GM19463 (cell line): Measurements from ENCODE around the gene PLGRKT.
A peak's percentile ranks its signal among the peaks of the same experiment; 100 is the strongest.
"Not testable (repeated sequence)": the region's sequence is repeated elsewhere in the genome, so short reads cannot be mapped to it uniquely, and the experiment has no call there.

Experiments used
- ATAC-seq: cut with Tn5 transposase; IDR thresholded peaks from one replicate; pipeline ENCODE4 v1.9.1; 2021; ENCODE audit warnings: mild to moderate bottlenecking, moderate library complexity; ENCODE audit not compliant: unreplicated experiment

PLGRKT gene

GRCh38 chr9:5453004-5453403 is 15.3 kb upstream of the PLGRKT start:
- no peak for ATAC-seq

- no peak for ATAC-seq
Observed at GRCh38 chr9:5452286-5452609, 14.5 kb upstream of the PLGRKT start.

GRCh38 chr9:5450359-5451091 is 12.8 kb upstream of the PLGRKT start, which contains the start of gene CD274:
Gene CD274, plus strand, starts transcription at chr9:5450542. Its CDS starts 5,572 bp downstream, at chr9:5456114.
- peak; percentile 66 for ATAC-seq

- no peak for ATAC-seq
Observed at GRCh38 chr9:5449521-5450358, 12.0 kb upstream of the PLGRKT start.

- no peak for ATAC-seq
Observed at GRCh38 chr9:5448461-5449435, 11.0 kb upstream of the PLGRKT start.

- ATAC-seq = no peak
Observed at GRCh38 chr9:5448016-5448415, 10.3 kb upstream of the PLGRKT start.

DNA sequence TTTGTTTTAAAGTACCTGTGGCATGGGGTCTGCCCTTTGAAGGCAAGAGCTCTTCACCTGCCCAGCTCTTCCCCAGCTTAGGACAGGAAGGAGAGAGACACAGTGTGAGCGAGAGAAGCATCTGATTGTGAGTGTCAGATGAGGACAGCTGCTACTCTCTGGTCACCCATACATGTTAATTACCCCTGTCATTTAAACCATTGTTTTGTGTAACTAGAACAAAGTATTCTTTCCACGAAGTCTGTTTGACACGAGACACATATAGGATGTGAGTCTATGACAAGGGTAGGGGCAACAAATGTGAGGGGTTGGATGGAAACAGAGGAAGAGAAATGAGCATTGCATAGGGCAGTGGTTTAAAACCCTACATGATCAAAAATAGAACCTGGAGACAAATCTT is 9.6 kb upstream of the PLGRKT start:
- no peak for ATAC-seq

- ATAC-seq = no peak
Observed at GRCh38 chr9:5446451-5447236, 8.9 kb upstream of the PLGRKT start.

- ATAC-seq = no peak
Observed at GRCh38 chr9:5445886-5446285, 8.2 kb upstream of the PLGRKT start.

- not testable (repeated sequence) for ATAC-seq
Observed at GRCh38 chr9:5445096-5445495, 7.4 kb upstream of the PLGRKT start.

- no peak for ATAC-seq
Observed at GRCh38 chr9:5443850-5444249, 6.1 kb upstream of the PLGRKT start.

- ATAC-seq = no peak
Observed at GRCh38 chr9:5442400-5443011, 4.8 kb upstream of the PLGRKT start.

DNA sequence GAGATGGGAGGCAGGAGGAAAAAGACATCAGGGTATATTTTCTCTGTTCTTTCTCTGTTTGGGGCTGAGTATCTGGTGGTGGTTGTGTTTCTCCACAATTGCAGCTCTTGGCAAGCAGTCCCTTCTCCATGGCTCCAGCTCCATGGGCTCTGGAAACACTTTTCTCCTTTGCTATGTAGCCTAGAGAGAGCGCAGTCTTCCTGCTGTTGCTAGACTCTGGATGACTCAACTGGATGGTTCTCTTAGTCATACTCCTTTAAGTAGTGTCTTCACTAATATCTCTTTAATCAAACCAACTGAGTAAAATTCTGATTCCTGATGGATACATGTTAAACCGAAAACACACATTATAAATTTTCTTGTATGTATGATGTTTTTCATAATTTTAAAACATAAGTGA is 3.3 kb upstream of the PLGRKT start:
- ATAC-seq = no peak

GRCh38 chr9:5440426-5440825 is 2.7 kb upstream of the PLGRKT start:
- ATAC-seq = no peak

DNA sequence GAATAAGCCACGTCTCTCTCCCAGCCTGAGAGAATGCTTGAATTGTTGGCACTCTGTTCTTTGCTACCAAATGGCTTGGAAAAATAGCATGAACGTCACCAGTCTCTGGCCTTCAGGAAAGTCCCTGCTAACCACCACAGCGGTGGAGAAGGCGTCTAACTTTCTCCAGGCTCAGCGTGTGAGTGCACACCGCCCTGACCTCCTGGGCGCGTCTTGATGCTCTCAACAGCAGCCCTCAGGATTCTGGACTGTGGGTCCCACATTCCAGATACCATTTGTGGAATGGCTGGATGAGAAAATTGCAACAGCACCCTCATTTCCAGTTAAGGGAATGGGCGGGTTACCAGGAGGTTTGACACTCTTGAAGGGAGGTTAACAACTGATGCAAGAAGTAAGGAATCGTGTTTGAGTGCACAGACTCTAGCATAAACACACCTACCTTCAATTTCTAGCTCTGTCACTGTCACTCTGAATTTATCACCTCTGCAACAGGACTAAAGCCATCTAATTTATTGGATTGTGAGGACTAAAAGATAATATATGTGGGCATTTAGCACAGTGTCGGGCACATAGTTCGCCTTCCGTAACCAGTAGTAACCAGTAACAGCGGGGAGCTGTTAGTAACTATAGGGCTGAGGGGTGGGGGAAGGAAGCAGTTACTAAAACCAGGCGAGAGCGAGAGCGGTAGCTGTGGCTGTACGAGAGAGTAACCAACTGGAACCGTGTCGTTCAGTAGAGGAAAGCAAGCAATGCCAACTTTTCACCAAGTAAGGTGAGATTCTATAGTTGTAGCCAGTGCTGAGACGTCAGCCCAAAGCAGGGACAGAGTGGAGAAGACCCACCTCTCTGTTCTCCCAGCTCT is 807 bp upstream of the PLGRKT start:
- peak; percentile 62 for ATAC-seq

DNA sequence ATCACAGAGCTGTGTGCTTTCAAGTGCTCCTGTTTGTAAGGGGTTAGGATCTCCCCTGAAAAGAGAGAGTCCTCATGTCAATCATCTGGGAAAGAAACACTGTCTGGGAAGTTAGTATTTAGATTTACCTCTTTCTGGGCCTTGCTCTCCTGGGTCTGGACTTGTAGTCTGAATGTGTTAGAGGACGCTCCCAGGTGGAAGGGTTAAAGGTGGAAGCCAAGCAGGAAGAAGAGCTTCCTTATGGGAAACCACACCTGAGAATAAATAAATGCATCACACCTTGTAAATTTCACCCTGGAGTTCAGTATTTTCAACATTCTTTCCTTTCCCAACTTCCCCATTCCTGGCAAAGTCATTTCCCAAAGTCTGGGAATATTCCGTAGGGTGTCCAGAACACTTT is 1.3 kb downstream of the PLGRKT start:
- ATAC-seq = no peak

DNA sequence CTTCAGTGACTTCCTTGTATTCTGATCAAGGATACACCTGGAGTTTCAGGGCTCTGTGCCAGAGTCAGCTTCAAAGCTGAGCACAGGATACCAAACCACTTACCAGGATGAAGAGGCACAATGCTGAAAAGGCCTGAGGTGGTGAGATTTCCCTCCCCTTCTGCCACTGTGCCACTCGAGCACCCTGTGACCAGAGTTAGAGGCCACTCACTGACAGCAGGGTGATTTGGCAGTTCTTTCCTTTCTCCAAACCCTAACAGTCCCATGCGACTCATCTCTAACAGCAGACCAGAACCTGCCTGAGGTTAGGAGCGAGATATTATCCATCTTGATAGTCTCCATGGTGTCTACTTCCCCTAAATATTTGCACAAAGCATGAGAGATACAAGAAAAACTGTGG is 1.8 kb downstream of the PLGRKT start:
- no peak for ATAC-seq

DNA sequence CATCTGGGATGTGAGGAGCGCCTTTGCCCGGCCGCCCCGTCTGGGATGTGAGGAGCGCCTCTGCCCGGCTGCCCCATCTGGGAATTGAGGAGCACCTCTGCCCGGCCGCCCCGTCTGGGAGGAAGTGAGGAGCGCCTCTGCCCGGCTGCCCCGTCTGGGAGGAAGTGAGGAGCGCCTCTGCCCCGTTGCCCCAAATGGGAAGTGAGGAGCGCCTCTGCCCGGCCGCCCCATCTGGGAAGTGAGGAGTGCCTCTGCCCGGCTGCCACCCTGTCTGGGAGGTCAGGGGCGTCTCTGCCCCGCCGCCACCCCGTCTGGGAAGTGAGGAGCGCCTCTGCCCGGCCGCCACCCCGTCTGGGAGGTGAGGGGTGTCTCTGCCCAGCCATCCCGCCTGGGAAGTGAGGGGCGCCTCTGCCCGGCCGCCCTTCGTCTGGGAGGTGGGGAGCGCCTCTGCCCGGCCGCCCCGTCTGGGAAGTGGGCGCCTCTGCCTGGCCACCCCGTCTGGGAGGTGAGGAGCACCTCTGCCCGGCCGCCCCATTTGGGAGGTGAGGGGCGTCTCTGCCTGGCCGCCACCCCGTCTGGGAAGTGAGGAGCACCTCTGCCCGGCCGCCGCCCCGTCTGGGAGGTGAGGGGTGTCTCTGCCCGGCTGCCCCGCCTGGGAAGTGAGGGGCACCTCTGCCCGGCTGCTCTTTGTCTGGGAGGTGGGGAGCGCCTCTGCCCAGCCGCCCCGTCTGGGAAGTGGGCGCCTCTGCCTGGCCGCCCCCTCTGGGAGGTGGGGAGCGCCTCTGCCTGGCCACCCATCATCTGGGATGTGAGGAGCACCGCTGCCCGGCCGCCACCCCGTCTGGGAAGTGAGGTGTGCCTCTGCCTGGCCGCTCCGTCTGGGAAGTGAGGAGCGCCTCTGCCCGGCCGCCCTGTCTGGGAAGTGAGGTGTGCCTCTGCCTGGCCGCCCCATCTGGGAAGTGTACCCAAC is 3.6 kb downstream of the PLGRKT start:
- not testable (repeated sequence) for ATAC-seq
